DMS114 treated with DMSO at 0.1 percent for 48 hours (cell line): ENCODE data around the gene TAC4.

Source experiments
- DNase-seq: peaks from one replicate; lab custom pipeline; 2025; ENCODE audit not compliant: unreplicated experiment; lab: John Stamatoyannopoulos, UW

Gene TAC4

DNA sequence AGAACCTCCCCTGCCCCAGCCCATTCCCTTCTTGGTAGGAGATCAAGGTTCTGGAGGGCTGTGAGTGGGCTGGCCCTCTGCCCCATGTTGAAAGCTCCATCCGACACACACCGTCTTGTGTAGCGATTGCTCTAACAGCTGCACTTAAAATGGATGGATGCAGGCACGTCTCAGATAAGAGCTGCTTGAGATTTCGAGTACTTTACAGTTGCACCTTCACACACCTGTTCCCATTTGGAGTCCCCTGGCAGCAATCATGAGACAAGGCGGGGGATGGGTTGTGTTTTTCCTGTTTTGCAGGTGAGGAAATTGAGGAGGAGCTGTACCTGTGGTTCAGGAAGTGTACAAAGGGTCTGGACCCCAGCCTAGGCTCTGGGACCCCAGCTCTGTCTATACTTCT, 25.6 kb upstream of the TAC4 start:
- DNase-seq: no peak

DNA sequence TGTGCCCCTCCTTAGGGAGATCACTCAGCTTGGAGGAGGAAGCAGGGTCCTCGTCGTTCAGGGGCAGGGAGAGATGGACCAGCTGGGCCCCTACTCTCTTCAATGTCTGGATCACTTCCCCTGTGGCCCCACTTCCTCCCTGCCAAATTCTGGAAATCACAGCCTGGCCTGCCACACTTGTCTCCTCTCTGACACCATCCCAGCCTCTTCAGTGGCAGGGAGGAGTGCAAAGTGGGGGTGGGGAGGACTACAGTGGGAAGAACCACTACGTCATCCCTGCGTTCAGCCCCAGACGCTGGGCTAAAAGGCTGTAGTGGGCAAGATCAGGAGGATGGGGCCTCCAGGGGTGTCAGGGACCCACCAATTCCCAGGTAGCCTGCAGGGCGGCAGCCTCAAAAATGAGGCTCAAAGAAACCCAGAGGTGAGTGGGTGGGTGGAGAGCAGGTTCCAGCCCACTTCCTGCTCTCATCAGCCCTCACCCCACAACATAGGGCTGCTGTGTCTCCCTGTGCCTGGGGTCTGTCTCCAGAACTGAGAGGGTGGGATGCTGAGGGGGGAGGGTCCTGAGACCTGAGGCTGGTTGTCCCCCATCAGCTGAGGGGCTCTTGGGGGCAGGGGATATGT, 25.0 kb upstream of the TAC4 start:
- DNase-seq: no peak

DNA sequence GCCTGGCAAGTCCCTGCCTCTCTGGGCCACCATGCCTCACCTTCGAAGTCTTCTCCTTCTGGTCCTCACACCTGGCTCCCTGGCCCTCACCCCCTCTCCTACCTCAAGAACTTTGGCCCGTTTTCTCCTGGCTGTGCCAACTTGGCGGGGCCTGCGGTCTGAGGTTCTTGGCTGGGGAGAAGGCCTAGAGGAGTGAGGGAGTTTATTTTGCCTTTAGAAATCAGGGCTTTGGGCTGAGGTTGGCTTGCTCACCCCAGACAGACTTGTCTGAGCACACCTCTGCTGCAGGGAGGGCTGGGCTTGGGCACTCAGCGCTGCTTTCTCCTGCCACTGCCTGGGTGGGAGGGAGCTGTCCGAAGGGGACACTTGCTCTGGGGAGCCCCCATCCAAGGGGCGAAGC, 23.3 kb upstream of the TAC4 start:
- DNase-seq: no peak

DNA sequence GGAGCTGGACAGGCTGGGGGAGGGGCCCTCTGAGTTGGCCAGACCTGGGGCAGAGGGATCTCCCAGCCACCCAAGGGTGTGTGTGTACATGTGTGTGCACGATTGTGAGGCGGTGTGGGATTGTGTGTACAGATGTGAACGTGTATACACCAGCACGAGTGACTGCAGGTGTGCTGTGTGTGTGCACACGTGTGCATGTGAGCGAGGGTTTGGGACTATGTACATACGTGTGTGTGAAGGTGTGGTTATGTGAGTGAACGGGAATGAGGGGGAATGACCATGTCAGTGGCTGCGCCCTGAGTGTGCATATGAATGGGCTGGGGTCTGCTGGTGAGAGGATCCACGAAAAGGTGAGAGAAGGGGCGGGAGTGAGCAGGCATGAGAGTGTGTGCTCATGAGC, 22.4 kb upstream of the TAC4 start:
- DNase-seq: no peak

DNA sequence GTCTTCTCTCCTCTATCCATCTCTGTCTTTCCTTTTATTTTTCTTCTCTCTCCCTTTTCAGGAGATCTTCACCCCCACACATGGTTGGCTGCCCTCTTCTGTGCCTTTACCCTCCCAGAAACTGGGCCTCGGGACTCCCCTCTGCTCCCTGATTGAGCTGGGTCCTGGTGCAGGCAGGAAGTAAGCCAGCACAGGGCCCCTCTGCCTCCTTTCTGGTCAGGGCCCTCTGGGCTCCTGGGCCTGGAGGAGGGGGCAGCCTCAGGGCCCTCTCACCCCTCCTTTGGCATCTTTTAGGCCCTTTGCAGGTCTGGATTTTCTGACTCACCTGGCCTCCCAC, 21.1 kb upstream of the TAC4 start:
- no peak for DNase-seq

DNA sequence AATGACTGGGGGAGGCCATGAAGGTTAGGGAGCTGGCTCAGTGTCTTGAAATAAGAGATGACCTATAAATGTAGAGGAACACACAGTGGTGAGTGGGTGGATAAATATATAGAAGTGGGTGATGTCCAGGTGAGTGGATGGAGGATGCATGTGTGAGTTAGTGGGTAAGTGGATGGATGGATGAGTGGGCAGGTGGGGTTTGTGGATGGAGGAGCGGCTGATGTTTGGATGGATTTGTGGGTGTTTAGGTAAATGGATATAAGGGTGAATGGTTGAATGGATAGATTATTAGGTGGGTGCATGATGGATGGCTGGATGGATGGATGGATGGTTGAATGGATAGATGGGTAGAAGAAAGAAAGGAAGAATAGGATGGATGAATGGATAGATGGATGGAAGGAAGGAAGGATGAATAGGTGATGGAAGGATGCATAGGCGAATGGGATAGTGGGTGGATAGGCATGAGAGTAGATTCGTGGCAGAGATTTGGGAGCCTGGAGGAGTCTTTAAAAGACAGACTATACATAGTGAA, 19.1 kb upstream of the TAC4 start:
- DNase-seq: no peak

DNA sequence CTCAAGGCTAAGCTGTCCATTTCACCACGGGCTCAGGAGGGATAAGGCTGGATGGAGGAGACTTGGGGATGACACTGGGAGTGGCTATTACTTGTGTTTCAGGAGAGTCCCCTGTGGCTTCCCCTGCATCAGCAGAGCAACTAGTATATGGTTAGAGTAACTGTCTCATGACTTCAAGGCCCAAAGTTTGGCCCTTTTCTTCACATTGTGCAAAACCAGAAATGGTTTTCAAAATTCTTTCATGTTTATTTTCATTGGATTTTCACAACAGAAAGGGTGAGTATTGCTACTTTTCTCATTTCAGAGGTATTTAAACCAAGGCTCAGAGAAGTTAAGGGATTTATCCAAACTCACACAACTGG, 18.1 kb upstream of the TAC4 start:
- DNase-seq: no peak

DNA sequence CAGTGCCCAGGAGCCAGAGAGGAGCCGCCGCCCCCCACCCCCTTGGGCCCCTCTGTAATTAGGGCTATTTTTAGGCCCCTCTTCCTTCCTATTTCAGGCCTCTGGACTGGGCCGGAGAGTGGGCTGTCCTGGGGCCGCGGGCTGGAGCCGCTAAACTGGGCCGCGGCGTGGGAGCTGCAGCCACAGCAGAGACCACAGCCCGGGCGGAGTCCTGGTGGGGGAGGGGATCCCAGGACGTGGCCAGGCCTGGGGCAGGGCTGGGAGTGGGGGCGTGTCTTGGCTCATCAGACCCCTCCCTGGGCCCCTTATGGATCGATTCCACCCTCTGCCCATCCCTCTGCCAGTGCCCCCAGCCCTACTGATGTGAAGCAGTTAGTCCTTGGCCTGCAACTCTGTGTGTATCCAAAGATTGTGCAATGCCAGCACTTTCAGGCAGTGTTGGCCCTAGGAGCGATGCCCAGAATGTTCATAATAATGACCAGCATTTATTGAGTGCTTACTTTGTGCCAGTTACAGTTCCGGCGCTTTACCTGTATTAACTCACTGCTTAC, 15.0 kb upstream of the TAC4 start:
- no peak for DNase-seq

DNA sequence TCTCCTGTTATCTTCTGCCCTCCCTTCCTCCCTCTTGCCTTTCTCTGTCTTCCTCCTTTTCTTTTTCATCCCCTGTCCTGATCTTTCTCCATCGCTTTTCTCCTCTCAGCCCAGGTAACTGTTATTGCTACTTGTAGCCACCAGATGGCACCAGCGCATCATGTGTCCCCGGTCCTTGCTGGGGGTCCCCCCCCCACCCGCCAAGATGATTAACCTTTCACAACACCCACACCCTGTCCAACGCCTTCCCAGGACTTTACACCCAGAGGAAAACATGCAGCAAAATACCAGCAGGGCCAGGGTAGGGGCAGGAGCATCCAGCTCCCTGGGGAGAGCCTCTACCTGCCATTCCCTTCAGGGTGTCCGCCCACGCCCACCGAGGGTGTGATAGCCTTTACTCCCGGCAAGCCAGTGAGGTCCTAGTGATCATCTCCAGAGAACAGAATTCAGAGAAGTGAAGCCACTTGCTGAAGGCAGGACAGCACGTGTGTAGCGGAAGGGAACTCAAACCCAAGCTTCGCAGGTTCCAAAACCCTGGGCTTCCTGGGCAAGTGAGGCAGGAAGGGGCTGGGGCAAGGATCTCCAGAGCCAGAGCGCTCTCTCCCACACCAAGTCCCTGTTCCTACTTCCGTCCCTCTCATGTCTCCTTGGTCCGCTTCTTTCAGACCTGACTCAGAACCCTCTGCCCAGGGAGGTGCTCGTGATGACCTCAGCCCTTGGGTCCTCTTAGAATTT, 13.4 kb upstream of the TAC4 start:
- DNase-seq: peak; percentile 30

DNA sequence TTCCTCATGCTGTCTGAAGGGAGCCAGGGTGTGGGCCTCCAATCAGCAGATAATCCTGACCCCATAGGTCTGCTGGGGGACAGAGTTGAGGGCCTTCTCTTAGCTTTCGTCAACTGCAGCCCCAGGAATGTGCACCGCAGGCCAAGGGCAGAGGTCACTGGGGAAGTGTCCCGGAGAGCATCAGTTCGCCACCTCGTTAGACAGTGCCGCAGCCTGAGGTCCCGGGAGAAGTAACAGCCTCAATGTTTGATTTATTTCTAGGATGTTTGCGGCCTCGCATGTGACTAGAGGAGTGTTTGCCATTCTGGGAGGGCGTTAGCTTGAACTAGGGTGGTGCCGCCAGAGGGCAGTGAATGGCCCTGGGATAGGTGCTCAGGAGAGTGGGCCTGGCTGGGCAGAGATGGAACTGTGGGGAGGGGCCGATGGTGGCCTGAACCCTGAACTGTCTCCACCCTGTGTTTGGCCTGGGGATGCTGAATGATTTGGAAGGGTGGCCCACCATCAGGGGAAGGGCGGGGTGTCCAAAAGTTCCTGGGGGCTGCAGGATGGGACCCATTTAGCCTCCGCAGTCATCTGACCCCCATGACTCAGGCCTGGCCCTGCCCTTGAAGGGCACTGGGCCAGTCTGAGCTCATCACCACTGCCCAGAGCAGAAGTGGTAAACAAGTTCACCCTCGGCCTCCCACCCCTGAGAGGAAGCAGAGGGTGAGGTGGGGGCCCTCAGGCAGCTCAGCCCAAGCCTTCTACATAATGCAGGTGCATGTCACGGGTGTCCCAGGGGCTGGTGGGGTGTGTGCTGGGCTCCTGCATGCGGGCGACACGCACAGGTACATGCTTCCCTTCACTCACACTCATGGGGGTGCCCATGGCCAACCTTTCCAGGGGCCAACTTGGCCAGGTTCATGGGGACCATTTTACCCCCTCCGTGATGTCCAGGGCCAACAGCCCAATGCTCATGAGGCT, 12.4 kb upstream of the TAC4 start:
- DNase-seq: no peak

DNA sequence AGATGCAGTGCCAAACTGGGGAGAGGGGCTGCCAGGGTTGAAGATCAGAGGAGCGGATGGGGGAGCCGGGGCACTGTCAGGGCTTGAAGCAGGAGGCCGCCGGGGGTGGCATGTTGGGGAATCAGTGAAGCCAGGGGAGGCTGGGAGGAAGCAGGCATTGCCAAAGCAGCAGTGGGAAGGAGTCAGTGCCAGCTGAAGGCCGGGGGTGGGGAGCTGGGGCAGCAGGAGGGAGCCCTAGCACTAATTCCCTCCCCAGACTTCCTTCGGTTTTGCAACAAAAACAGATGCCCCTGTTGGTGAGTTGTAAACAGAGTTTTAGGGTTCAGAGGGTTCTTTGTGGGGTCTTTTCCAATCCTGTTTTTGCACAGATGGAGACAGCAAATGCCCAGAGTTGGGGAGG, 10.9 kb upstream of the TAC4 start:
- no peak for DNase-seq

DNA sequence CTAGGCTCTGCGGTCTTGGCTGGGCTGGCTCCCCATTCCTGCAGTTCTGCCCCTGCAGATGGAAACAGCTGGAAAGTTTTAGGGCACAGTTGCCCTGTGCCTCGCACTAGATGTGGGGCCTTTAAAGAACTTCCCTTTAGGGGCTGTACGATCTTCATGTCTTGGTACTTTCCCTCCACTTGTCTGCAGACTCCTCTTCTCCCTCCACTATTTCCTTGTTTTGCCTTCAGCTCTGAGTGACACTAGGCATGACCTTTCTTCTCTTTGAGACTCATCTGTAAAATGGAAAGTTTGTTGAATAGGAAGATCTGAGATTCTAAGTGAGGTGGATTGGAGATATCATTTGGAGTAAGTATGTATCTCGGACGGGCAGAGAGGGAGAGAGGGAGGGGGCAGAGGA, 6.3 kb upstream of the TAC4 start:
- DNase-seq: no peak

DNA sequence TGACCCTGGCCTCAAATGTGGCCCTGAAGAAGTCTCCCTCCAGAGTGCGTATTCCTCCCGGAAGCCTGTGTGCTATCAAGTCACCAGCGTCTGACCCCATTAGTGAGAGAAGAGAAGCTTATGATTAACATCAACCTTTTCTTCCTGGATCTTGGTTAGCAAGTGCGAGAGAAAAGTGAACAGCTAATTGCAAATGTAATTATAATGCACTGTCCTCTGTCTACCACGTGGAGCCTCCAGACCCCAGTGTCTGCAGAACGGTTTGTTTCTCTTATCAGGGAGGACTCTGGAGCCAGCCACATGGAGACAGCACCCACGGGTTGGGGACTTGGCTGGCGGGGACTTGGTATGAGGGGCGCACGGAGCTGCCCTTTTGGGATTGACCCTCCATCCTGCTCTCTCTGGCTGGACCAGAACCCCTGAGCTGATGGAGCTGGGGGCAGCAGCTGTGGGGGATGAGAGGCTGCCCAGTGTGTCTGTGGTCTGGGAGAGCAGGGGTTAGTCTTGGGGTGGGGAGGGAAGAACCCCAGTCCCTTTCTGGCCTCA, 5.7 kb upstream of the TAC4 start:
- no peak for DNase-seq

DNA sequence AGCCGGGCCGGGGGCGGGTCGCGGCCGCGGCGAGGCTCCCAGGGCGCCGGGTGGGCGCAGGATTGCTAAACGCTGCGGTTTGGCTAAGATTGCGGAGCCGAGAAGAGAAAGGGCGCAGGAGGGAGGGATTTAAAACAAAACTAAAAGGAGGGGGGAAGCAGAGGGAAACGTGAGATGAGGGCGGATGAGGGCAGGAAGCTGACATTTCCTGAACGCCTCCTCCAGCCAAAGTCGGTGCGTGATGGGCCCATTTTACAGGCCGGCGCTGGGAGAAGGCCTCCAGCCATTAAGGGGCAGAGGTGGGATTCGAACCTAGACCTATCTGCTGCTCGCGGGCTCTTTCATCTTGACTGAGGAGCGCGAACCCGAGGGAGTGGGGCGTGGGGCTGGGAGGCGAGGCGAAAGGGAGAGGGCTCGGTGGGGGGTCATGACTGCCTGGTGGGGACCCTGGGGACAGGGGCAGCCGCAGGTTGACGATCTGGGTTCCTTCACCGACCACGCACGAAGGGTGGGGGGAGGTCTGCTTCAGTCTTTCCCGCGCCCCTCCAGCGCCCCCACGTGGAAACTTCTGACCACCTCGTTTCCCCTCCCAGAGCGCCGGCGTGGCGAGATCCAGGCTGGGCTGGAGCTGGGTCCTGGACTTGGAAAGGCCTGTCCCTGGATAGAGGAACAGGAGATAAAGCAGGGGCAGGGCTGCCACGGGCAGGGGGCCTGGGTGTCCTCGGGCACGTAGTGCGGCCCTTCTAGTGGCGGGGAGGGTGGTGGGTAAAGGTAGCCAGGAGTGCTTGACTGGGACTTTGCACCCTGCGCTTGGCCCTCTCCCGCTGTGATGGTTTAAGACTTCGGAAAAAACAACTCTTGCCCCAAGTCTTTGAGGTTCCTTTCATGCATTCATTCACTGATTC, 3.8 kb upstream of the TAC4 start:
- DNase-seq: no peak

DNA sequence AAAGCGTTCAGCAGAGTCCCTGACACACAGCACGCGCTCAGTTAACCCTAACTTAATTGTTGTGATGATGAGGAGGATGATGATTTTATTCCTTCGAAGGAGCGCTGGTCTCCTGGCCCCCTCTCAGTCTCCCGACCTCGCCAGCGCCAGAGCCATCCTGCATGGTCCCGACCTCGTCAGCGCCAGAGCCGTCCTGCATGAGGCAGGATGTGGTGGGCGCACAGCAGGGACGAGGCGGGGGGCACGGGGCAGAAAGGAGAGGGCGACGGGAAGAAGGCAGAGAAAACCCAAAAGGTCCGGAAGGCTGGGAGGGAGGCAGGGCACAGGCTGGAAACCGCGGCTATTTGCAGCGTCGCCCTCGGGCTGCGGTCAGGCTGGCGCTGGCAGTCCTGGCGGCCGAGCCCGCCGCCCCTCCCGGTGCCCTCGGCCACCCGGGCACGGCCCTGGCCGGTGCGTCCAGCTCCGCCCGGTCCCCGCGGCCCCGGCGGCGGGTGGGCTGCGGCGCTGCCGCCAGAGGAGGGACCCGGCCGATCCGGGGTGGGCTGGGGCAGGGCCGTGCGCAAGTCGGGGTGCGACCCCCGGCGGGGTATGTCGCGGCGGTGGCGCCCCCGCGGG, 3.0 kb upstream of the TAC4 start:
- no peak for DNase-seq

DNA sequence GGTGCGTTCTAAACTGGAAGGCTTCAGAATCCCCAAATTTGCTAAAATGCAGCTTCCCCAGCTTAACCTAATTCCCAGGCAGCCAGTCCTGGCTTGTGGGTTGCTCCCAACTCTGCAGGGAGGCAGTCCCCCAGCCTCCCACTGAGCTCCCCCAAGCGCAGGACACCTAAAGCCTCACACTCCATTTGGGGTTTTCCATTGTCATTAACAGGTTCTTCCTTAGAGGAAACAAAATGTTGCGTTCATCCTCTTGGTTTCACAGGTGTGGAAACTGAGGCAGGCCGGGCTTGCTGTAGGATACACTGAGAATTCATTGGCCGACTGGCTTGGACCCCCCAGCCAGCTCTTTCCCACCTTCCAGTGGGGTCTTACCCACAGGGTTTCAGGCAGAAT, 2.3 kb upstream of the TAC4 start:
- DNase-seq: no peak

DNA sequence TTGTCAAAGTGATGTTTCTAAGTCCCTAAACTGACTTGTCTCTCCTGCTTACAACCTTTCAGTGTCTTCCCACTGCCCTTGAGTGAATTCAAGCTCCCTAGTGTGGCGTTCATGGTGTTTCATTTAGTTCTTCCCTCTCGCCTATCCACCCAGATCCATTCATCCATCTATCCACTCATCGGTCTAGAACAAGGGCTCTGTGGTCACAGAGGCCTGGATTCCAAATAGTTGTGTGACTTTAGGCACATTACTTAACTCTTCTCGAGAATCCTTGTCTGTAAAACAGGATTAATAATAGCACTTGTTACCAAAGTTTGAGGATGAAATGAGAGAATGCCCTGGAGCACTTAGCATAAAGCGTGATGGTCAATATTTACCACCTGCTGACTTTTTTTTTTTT, 870 bp upstream of the TAC4 start:
- no peak for DNase-seq

DNA sequence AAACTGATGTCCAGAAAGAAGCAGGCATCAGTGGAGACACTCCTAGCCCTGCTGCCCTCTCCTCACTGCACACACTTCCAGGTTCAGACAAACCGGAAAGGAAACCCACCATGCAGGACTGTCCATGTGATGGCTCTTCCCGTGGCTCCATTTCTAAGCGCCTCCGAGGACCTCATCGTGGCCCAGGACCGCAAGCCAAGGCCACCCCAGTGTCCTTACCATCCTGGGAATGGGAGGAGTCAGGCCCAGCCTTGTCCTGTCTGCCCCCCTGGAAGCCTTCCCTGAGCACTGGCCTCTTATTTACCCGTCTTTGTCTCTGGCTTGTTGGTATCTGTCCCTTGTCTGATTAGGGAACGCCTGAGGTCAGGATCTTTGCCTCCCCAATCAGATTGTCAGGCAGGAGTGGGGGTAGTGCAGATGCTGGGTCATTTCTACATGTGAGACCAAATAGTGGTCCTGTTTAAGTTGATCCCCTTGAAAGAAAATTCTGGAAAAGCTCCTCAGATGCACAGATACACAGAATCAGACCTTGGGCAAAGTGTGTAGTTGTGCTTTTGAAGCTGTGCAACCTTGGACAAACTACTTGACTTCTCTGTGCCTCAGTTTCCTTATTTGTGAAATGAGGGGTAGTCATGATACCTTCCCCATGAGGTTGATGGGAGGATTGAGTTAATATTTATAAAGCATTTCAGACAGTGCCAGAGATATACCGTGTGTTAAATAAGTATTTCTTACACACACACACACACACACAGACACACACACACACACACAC, 744 bp downstream of the TAC4 start:
- no peak for DNase-seq

DNA sequence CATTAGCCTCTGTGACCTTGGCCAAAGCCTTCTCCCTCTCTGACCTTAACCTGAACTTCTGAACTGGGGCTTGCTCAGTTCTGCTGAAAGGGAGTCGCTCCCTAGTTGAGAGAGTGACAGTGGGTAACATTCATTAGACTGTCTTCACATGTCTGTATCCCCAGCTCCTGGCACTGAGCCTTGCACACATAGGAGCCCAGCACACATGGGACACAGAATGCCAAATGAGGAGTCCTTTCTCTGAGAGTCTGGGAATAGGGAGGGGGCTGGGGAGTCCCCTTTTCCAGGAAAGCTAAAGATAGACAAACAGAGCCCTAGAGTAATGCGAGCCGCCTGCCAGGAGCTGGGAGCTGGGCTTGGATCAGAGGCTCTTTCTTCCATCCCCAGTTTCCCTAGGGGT, 2.5 kb downstream of the TAC4 start:
- no peak for DNase-seq
